GM18508 (cell line): ENCODE data around the gene SYNE1.
"Not testable (repeated sequence)": the region's sequence is repeated elsewhere in the genome, so short reads cannot be mapped to it uniquely, and the experiment has no call there.

ENCODE experiments used
- ATAC-seq: cut with Tn5 transposase; IDR thresholded peaks from one replicate; pipeline ENCODE4 v1.9.1; 2021; ENCODE audit warnings: moderate number of reproducible peaks; ENCODE audit not compliant: insufficient read depth, unreplicated experiment

The SYNE1 gene

DNA sequence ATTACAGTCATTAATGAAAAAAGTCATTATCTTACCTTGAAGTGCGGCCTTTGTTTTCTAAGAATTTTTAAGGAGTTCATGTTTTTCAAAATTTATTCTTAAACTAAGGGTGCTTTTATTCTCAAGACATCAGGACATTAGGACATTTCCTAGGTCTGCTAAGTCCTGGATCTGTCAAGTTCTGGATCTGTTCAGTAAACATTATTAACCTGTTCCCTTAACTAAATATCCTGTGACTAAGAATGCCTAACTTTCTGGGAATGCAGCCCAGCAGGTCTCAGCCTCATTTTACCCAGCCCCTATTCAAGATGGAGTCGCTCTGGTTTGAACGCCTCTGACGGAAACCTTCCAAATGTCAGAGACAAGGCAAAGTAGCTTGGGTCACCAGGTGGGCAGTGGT is 302.6 kb downstream of the SYNE1 start:
- ATAC-seq = no peak

DNA sequence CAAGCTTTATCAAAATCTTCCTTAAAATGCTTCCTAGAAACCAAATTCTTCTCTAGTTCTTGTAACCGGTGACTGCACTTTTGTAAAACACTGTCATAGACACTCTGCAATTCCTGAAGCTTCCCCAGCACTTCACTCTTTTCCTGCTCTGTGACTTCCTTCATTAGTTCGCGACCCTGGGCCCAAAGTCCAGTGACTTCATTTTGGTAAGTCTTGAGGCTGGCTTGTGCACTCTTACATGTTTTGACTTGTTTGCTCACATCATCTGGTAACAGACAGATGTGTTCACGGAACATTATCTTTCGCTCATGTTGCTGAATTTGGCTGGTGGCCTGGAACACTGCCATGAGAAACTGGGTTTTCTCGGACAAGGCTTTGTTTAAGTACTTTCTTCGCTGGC is 306.2 kb downstream of the SYNE1 start:
- ATAC-seq = no peak

DNA sequence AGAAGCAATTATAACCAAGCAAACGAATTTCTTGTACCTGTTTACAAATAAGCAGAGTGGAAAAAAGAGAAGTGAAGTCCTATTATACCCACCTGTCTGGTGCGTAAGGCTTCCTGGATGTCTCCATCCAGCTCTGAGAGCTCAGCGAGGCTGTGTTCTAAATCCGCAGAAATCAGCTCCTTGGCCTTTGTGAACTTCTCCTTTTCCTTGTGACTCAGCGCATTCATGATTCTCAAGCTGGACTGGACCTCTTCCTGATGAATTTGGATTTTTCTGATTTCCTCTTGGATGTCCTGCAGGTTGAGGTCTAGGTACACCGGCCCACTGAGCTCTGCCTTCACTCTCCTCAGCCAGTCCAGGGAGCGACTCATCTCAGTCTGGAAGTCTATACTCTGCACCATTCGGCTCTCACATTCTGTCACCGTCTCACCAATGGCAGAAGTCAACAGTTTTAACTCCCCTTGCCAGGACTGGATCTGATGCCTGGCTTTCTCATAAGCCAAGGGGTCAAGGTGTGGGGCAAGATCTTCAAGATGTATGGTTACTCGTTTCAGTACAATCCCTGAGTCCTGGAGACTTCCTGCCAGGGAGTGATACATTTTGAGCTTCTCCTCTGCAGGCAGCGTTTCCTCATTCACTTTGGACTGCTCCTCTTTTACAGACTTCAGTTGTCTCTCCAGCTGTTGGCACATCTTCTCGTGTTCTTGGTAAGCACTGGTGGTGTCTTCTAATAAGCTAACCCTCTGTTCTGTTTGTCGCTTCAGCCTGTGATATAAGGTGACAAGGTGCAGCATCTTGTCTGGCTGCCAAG is 307.3 kb downstream of the SYNE1 start:
- no peak for ATAC-seq

DNA sequence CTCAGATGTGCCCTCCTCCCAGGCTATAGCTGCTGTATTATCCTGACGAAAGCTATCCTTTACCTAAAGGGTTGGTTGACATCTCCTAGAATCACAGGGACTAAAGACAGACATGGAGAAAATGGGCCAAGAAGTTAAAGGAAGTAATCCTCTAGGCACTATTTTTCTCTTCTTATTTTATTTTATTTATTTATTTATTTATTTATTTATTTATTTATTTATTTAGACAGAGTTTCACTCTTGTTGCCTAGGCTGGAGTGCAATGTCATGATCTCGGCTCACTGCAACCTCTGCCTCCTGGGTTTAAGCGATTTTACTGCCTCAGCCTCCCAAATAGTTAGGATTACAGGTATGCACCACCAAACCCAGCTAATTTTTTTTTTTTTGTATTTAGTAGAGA is 309.0 kb downstream of the SYNE1 start:
- not testable (repeated sequence) for ATAC-seq

DNA sequence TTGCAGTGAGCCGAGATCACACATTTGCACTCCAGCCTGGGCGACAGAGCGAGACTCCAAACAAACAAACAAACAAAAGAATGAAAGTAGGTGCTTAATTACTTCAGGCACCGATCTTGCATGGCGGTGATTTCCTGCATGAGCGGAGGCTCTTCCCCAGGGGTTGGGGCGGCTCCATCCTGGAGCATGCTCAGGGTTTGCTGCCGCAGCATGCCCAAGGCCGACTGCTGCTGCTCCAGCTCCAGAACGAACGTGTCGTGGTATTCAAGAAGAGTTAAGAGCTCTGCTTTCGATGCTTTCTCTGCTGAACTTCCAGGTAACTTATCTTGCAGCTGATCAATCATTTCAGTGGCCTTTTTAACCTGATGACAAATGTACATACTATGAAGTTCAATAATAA is 313.8 kb downstream of the SYNE1 start:
- no peak for ATAC-seq

DNA sequence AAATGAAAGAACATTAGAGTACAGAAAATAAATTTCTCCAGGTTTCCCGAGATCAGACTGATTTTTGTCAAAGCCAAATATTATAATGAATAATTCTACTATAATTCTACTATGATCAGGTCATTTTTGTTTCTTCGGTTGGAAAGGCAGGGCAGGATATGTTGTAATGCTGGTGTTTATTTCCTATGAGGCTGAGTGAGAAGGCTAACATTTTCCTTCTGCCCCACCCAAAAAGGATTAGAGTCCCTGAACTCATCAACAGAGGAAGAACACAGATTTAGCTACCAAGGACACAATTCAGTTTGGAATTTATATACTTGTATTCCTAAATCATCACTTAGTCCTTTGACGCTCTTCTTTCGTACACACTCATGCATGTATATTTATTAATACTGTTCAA is 318.9 kb downstream of the SYNE1 start:
- ATAC-seq = no peak

DNA sequence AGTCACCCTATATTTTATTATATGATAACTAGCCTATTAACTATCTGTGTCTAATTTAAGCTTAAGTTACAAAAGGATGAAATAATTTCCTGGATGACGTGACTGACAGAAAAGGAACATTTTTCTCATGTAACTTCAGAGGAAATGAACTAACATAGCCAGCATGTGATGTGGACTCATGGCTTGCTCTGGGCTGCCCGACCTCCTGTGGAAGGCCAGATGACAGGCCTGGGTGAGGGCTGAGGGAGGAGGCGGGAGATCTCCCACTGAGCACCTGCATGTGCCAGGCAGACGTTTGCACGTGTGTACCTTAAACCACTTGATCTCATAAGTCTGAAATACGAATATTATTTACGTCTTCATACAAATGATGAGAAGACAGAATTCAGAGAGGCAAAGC is 321.1 kb downstream of the SYNE1 start:
- no peak for ATAC-seq

DNA sequence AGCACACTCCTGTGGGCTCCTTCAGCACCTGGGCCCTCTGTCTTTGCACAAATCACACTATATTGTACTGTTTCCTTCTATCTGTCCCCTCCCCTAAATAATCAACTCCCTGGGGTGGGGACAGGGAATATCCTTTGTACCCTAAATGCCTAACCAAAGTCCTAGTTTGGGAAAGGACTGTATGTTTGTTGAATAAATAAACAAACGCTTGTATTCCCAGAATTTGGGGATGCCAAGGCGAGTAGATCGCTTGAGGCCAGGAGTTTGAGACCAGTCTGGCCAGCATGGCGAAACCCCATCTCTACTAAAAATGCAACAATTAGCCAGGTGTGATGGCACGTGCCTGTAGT is 322.7 kb downstream of the SYNE1 start:
- ATAC-seq = no peak

DNA sequence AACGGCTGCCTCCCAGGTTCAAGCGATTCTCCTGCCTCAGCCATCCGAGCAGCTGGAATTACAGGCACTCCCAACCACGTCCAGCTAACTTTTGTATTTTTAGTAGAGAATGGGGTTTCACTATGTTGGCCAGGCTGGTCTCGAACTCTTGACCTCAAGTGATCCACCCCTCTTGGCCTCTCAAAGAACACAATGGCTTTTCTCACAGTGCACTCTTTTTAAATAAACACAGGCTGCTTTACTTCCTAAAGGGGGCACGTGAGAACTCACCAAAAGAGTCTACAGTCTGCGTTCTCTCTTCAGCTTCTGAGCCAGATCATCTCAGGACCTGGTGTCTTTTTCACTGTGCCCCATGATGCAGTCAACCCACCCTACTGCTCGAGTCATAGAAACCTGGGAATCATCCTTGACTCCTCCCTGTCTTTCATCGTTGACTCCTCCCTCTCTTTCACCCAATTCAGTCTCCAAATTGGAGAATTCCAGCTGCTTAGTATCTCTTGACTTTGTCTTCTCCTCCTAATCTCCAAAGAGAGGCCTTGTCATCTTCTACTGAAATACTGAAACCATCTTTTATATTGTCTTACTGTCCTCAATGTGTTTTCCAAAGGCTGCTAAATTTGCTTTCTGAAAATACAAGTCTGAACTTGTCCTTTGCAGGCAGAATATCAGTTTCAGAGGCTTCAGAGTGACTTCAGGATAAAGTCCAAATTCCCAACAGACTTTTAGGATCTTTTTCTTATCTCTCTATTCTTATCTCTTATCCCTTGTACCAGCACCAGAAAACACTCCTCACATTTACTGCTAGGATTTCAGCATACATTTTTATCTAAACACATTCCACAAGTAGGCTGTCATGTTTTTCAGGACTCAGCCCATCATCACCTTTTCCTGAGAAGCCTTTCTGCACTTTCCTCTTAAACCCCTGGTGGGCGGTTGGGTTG is 323.4 kb downstream of the SYNE1 start:
- ATAC-seq = no peak

DNA sequence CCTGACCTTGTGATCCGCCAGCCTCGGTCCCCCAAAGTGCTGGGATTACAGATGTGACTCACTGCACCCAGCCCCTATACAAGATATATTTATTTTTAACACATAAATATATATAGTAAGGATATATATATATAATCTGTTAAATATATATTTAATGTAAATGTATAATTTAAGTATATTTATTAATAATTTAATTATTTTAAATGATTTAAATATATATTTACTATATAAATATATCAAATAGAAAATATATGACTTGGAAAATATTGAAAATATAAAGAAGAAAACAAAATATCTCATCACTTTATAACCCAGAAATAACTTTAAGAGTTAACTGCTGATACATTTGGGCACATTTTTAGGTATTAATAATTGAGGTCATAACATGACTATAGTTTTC is 324.7 kb downstream of the SYNE1 start:
- ATAC-seq = no peak

DNA sequence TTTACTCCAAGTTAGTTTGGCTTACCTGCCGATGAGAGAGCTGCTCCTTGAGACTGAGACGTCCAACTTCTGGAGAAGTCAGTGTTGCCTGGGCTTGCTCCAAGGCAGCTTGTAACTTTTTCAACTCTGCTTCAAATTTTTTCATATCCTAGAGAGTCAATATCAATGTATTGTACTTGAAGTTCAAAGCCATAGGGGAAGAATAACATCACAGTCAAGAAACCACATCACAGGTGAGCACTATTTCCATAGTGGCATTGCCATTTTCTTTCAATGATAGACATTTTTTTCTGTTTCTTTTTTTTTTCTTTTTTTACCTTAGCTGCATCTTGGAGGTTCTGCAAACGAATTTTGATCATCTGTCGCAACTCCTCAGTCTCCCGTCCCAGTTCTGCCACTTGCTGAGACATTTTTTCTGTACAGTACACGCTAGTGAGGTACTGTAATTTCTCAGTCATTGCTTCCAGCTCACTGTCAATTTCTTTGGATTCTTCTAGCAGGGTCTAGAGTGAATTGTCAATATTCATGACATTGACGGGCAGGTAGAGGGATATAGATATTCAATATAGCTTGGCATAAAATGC is 326.7 kb downstream of the SYNE1 start:
- no peak for ATAC-seq

DNA sequence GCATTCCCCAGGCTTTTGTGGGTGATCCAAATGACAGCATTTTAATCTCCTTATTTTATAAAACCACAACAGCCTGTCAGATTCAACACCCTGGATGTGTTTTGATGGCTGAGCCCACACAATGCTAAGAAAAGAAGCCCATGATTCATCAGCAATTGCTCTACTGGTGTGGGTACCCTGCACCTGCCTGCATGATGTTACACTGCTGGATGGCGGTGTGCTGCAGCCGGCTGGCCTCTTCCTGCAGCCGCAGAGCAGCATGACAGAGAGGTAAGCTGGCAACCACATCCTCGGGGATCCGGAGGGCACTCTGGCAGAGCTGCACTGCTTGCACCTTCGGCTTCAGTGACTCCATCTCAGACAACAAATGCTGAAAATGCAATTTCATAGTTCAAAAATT is 327.5 kb downstream of the SYNE1 start:
- no peak for ATAC-seq

DNA sequence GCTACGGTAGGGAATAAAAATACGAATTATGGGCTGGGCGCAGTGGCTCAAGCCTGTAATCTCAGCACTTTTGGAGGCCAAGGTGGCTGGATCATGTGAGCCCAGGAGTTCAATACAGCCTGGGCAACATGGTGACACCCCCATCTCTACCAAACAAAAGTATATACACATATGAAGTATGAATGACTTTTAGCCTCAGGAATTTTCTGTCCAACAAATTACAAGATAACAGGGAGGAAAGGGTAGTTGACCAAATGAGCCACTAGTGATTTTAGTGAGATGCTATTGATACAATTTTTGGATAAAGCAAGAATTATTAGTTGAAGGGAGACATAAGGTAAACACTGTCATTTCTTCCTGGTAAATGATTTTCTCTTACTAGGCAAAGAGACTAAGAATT is 328.2 kb downstream of the SYNE1 start:
- ATAC-seq = no peak

DNA sequence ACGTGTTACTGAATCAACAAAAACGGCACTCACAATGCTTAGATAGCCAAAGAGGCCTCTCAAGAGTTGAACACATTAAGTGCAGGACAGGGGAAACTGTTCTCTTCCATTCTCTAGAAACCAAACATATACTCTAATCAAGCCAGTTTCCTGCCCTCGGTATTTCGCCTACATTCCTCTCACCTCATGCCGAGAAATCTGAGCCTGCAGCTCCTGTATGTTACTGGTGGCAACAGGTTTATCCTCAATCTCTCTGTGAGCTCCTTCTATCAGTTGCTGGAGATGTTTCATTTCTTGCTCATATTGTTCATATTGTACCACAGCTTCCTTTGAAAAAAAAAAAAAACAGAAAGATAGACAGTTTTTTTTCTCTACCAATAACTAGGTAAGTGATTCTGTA is 328.9 kb downstream of the SYNE1 start:
- ATAC-seq = no peak

DNA sequence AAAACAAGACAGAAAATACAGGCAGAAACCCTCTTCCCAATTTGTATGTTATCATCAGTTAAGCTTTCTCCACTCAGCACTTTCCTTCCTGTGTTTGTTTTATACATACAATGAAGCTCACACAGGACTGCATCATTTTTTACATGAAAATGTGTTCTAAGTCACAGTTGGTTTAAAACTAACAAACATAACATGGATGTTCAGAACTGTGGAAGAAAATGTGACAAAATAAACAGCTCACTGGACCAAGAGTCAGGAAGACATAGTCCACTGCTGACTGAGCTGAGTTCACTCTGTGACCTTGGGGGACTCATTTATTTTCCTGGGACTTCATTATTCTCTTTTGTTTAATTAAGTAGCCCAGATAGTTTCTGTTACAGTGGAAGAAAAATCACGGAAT is 331.5 kb downstream of the SYNE1 start:
- no peak for ATAC-seq

DNA sequence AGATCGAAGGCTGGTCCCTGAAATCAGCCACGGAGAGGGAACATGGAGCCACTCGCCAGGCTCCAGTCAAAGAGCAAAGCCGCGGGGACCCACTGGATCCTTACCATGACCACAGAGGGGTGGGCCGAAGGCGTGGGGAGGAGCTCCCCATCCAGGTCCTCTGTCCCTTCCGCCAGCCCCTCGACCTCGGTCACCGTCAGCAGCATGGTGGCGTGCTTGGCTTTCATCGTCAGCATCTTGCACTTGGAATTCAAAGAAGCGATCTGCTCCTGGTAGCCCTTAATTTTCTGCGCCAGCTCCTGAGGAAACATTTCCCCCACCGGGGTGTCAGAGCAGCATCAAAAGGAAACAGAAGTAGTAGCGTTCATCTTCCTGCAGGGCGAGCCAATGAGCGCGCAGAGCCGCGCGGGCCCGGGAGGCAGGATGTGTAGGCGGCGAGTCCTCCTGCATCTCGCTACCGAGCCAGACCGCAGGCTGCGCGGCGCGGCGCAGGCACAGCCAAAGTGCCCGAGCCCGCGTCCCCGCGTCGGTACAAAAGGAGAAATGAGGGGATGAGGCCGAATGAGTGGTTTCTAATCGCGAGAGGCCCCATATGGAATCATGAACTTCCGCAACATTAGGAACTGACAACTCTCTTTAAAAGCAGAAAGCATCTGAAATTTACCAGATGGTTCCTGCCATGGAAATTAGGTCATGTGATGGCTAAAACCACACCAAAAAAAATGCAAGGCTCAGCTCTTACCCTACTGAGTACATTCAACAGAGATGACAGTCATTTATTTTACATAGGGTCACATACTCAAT is 335.2 kb downstream of the SYNE1 start:
- peak; percentile 79 for ATAC-seq

DNA sequence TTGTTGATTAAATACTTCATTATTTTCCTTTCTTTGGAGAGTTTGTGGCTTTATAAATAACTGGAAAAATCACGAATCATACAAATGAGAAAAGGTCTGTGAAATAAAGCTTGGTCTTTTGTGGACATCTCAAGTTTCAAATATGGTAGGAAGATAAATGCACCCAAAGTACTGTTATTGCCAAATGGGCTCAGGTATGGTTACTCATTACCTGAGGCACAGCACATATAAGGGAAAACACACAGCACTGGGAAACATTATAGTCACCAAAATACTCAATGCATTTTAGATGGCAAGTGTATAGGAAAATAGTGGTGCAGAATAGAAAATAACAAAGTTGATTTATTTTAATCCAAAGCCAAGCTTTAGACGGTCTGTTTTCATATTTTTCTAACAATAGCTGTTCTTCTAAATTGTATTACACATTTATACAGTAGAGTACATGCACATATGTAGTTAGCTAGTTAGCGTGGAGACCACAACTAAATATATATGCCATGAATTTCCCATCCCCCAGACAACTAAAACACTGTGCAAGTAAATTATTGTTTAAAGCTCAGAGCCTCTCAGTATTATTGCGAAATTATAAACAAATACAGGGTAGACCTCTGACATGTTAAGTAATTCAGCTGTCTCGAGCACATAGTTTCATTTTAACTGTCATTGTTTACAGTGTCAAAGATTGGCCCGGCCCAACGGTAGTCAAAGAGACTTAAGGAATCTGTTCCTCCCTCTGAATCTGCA is 336.0 kb downstream of the SYNE1 start:
- ATAC-seq = peak; percentile 22

DNA sequence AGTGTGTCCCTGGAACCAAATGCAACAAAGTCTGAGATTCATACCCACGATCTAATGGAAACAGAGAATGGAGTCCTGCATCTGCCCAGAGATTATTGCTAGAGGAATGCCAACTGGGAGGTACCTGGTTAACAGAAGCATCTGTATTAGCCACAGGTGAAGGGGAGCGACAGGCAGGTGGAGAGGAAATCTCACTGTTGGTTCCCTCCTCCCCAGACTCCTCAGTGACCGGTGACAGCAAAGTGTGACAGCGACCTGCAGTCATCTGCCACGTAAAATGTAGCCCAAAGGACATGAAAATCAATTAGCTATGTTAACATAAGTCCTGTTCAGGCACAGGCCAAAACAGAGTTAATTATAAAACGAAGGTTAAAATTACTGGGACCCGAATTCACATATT is 336.6 kb downstream of the SYNE1 start:
- ATAC-seq = no peak

DNA sequence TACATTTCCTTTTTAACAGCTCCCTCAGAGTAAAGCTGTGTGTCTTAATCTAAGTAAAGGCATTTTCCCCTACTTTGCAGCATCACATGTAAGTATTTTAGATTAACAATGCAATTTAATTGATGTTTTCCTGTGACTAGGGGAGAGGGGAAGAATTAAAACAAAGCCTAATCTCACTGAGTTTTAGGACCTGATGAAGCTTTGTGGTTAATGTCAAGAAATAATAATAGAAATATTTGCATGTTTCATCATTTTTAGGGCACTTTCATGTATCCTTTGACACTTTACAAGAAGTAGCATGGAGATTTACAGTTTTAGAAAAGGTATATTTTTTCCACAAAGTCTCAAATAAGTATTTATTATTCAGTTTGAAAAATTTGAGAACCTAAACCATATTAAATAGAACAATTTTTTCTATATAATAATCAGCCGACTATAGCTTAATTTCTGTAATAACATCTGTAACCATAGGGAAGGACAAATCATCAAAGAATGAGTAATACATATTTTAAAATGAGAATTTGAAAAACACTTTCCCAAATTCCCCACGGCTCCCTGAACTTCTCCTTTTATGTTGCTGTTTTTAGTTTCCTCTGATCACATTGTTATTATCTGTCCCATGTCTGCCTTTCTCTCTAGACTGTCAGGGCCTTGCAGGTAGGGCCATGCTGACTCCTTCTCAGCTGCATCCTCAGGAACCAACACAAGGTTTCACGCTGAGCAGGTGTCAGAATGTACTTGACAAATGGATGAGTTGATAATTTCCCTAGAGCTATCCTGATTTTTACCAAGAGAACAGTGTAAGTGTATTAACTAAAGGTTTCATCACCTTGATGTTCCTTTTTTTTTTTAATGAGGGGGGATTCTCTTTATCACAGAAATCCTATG is 338.1 kb downstream of the SYNE1 start:
- ATAC-seq = no peak
